HepG2 (cell line): Measurements from ENCODE around the gene SYNGR2. TPM values are rescaled to one million over a fixed set of nuclear protein-coding genes. Genes with fewer than 3 reads are reported as not detected.
A peak's percentile ranks its signal among the peaks of the same experiment; 100 is the strongest.

Experiments
- AFF4 ChIP-seq: sonication (generic); formaldehyde crosslinking; IDR thresholded peaks from 2 replicates; pipeline ENCODE4 v1.4.0; 2020; ENCODE audit warnings: missing genetic modification reagents
- AGO1 ChIP-seq: fragments of 200-400 bp; formaldehyde crosslinking; IDR thresholded peaks from 2 replicates; pipeline ENCODE4 v1.6.1; 2017; ENCODE audit warnings: mild to moderate bottlenecking, low read depth, low read length, moderate library complexity; ENCODE audit not compliant: poor library complexity, severe bottlenecking
- FOXM1 ChIP-seq: sonication (generic); formaldehyde crosslinking; IDR thresholded peaks from 2 replicates; pipeline ENCODE4 v1.5.0; 2020; ENCODE audit warnings: missing genetic modification reagents
- GMEB1 ChIP-seq: sonication (generic); formaldehyde crosslinking; IDR thresholded peaks from 2 replicates; pipeline ENCODE4 v1.5.1; 2020; ENCODE audit warnings: missing genetic modification reagents, mild to moderate bottlenecking, borderline replicate concordance
- HMGXB4 ChIP-seq, 2 experiments: sonication (generic) in 1 of 2; formaldehyde crosslinking in 1 of 2; IDR thresholded peaks; 2 replicates each; pipeline versions ENCODE4 v1.4.0 to v1.6.1; 2018 to 2020; ENCODE audit warnings: missing genetic modification reagents in 2 of 2, borderline replicate concordance in 1 of 2, low read depth in 1 of 2, mild to moderate bottlenecking in 1 of 2, missing biosample characterization in 1 of 2
- HNRNPL ChIP-seq: fragments of 200-400 bp; formaldehyde crosslinking; IDR thresholded peaks from 2 replicates; pipeline ENCODE4 v1.6.1; 2017; ENCODE audit warnings: mild to moderate bottlenecking, low read depth, low read length
- IRX3 ChIP-seq: sonication (generic); formaldehyde crosslinking; IDR thresholded peaks from 2 replicates; pipeline ENCODE4 v1.8.1; 2023; ENCODE audit warnings: mild to moderate bottlenecking, low read depth, missing genetic modification reagents, borderline replicate concordance
- MAFF ChIP-seq: IDR thresholded peaks from 2 replicates; pipeline ENCODE4 v1.6.1; 2011; ENCODE audit warnings: low read depth, low read length, improper control_type of control experiment
- MTA3 ChIP-seq: sonication (generic); formaldehyde crosslinking; IDR thresholded peaks from 2 replicates; pipeline ENCODE4 v1.4.0; 2020; ENCODE audit warnings: missing genetic modification reagents
- MTF1 ChIP-seq: sonication (generic); formaldehyde crosslinking; IDR thresholded peaks from 2 replicates; pipeline ENCODE4 v1.5.0; 2020; ENCODE audit warnings: missing genetic modification reagents
- PPARG ChIP-seq: conservative IDR thresholded peaks from 2 replicates; pipeline ENCODE4 v1.6.1; 2016; ENCODE audit warnings: missing biosample characterization, missing genetic modification reagents
- PRDM10 ChIP-seq: sonication (generic); formaldehyde crosslinking; IDR thresholded peaks from 2 replicates; pipeline ENCODE4 v1.4.0; 2020; ENCODE audit warnings: low read depth, missing genetic modification reagents
- RFX5 ChIP-seq: IDR thresholded peaks from 2 replicates; pipeline ENCODE4 v1.6.1; 2011; ENCODE audit warnings: low read depth, low read length, improper control_type of control experiment
- SRSF4 ChIP-seq: fragments of 200-400 bp; formaldehyde crosslinking; IDR thresholded peaks from one replicate; pipeline ENCODE4 v1.6.1; 2018; ENCODE audit warnings: mild to moderate bottlenecking, low read depth, low read length, moderate library complexity; ENCODE audit not compliant: poor library complexity, severe bottlenecking
- ZC3H4 ChIP-seq: sonication (generic); formaldehyde crosslinking; IDR thresholded peaks from 2 replicates; pipeline ENCODE4 v1.4.0; 2020; ENCODE audit warnings: missing genetic modification reagents, borderline replicate concordance
- ZNF224 ChIP-seq: sonication (generic); formaldehyde crosslinking; IDR thresholded peaks from 2 replicates; pipeline ENCODE4 v1.5.0; 2020; ENCODE audit warnings: mild to moderate bottlenecking, missing genetic modification reagents
- ZNF510 ChIP-seq: sonication (generic); formaldehyde crosslinking; IDR thresholded peaks from 2 replicates; pipeline ENCODE4 v1.4.0; 2020; ENCODE audit warnings: low read depth, mild to moderate bottlenecking, missing genetic modification reagents
- ZNF674 ChIP-seq: sonication (generic); formaldehyde crosslinking; IDR thresholded peaks from 2 replicates; pipeline ENCODE4 v1.5.0; 2020; ENCODE audit warnings: low read depth, mild to moderate bottlenecking, missing genetic modification reagents
- polyA plus RNA-seq, 8 experiments: library from polyadenylated mRNA; depleted of rRNA in 3 of 8; stranded (reverse) in 7 of 8; unstranded in 1 of 8; fragments of >200 nt; fragmentation: Illumina TruSeq in 4 of 8; extraction: Trizol in 4 of 8; gene quantifications; 2 replicates each; pipeline versions ENCODE4 v1.2.1 to v1.2.3, GENCODE V29; 2011 to 2016; ENCODE audit warnings: low read depth in 4 of 8, missing spikeins in 1 of 8, mixed read lengths in 1 of 8; ENCODE audit not compliant: insufficient read depth in 1 of 8
- total RNA-seq, 5 experiments: library from RNA; depleted of rRNA; stranded (reverse); fragments of >200 nt; fragmentation: Illumina TruSeq; extraction: Trizol; gene quantifications; 2 replicates each; pipeline ENCODE4 v1.2.3, GENCODE V29; 2016; ENCODE audit warnings: low read depth in 1 of 5

Gene SYNGR2
- total and polyA plus RNA-seq, 2 of the 13 experiments (the other 11 are each of a cell fraction or from before 2014, with no cell fraction given): 46.7 to 170 TPM

GRCh38 chr17:78127239-78127887 lies 41.0 kb upstream of the SYNGR2 start (continued):
- TF ChIP-seq AFF4 (peak; percentile 88), SRSF4 (no peak), ZNF224 (no peak), FOXM1 (CRISPR knock-in tag) (no peak), ZC3H4 (no peak), PRDM10 (CRISPR knock-in tag) (0 out of 2 replicates have a peak, but pooled peaks have one; percentile 14), PPARG (peak; percentile 91), ZNF510 (CRISPR knock-in tag) (peak; percentile 21; the same call in 1 of the 2 replicates), IRX3 (CRISPR knock-in tag) (no peak), HNRNPL (peak; percentile 92), GMEB1 (peak; percentile 53; the same call in 1 of the 2 replicates), AGO1 (peak; percentile 56), RFX5 (no peak), MAFF (no peak), MTF1 (CRISPR knock-in tag) (no peak), MTA3 (CRISPR knock-in tag) (no peak), ZNF674 (CRISPR knock-in tag) (no peak), HMGXB4 (CRISPR knock-in tag; IDR thresholded peaks at IDR 0.05; ENCODE audit: borderline replicate concordance in 1 of 2, low read depth in 1 of 2) (peak in 1 of 2 experiments; percentile 72; a peak in 3 of 4 replicates)
